ENCODE measurements around the gene TCF7L1. TPM values are rescaled to one million over a fixed set of nuclear protein-coding genes. Genes with fewer than 3 reads are reported as not detected.

TCF7L1 gene
- total RNA-seq, 4 donors from 2014 or later: 0.55 to 3.0 (median 1.8) TPM

DNA sequence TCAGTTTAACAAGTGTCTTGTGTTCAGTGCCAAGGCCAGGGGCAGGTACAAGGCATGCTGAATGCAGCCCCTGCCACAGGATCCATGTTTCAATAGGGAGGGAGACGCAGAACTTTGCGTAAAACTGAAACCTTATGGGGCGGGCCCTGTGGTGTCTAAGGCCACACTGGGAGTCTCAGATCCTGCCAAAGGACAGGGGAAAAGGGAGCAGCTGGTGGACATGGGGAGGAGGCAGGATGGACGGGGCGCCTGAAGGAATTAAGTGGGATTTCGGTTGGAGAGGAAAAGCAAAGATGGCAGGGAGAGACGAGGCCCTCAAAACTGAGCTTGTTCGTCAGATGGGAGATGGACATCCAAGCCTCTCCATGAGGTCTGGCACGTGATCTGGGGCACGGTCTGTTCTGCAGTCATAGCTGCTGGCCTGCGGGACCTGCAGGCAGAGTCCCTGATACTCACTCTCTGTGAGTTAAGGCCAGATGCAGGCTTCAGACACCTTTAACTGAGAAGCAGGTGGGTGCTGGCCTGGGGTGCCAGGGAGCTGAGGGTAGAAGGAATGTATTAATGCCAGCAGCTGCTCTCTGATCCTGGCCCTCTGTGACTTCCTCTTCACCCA lies 48.8 kb downstream of the TCF7L1 start:
- no peaks in the 10 kb centered on the region for H3K36me3 ChIP-seq
- no peak overlapping the region for H3K4me3 ChIP-seq
- H3K27me3 ChIP-seq: no peaks in the 10 kb centered on the region
- no peaks in the 10 kb centered on the region for H3K9me3 ChIP-seq
- TF ChIP-seq POLR2AphosphoS5 (IDR thresholded peaks at IDR 0.05): no peak
- no peak for TF ChIP-seq POLR2A (IDR thresholded peaks at IDR 0.05)
- no peak for TF ChIP-seq CTCF (IDR thresholded peaks at IDR 0.05)
- no peak for TF ChIP-seq EP300 (IDR thresholded peaks at IDR 0.05)
- DNase-seq (ENCODE audit: low spot score in 2 of 2): peak in 1 of 2 donors; percentile 43
- peaks cover 25% of the 10 kb centered on the region for H3K4me1 ChIP-seq
- 91% methylated on average over 11 of the region's 11 CpGs for WGBS
- no peak overlapping the region for H3K27ac ChIP-seq

DNA sequence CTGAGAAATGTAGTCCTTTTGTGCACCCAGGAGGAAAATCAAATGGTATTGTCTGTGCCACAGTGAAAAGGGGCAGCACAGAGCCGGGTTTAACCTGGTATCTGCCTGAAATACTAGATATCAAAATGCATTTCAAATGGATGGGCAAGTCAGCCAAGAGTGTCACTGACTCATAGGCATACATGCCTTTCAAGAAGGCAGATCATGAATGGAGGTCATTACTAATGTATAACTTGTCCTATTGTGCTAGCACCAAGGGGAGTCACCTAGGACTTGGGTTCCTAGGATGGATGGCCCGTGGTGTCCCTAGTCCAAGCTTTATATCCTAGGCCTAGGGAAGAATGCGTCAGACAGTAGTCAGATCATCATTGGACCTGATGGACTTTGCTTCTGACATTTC lies 49.9 kb downstream of the TCF7L1 start:
- Histone ChIP-seq H3K9me3 (no peaks in the 10 kb centered on the region), H3K4me1 (peaks cover 25% of the 10 kb centered on the region), H3K4me3 (no peak overlapping the region), H3K27ac (no peak overlapping the region), H3K27me3 (no peaks in the 10 kb centered on the region), H3K36me3 (no peaks in the 10 kb centered on the region)
- no peak for TF ChIP-seq POLR2AphosphoS5 (IDR thresholded peaks at IDR 0.05)
- TF ChIP-seq EP300 (IDR thresholded peaks at IDR 0.05): no peak
- TF ChIP-seq CTCF (IDR thresholded peaks at IDR 0.05): no peak
- no peak for TF ChIP-seq POLR2A (IDR thresholded peaks at IDR 0.05)
- peak in 1 of 2 donors; percentile 4 for DNase-seq (ENCODE audit: low spot score in 2 of 2)
- 98% methylated on average over 3 of the region's 3 CpGs for WGBS

DNA sequence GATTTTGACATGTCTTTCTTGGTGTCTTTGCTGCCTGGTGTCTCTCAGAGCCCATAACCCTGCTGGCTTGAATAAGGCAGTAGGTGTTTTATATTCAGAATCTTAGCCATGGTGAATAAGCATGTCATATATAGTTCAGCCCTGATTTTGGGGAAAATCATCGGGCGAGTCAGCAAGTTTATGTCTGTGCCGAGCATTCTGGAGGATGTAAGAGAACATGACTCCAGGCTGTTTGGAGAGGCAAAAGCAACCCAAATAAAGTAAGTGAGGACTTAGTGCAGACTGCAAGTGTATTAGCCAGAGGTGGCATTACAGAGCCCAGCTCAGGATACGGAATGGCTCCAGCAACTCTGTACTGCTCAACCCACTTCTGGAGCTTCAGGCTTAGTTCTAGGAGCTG lies 50.3 kb downstream of the TCF7L1 start:
- TF ChIP-seq CTCF (IDR thresholded peaks at IDR 0.05) (no peak), POLR2AphosphoS5 (IDR thresholded peaks at IDR 0.05) (no peak), POLR2A (IDR thresholded peaks at IDR 0.05) (no peak), EP300 (IDR thresholded peaks at IDR 0.05) (no peak)
- peak in 1 of 2 donors; percentile 2 for DNase-seq (ENCODE audit: low spot score in 2 of 2)
- Histone ChIP-seq H3K27ac (no peak overlapping the region), H3K4me3 (no peak overlapping the region), H3K9me3 (no peaks in the 10 kb centered on the region), H3K36me3 (no peaks in the 10 kb centered on the region), H3K4me1 (peaks cover 26% of the 10 kb centered on the region), H3K27me3 (no peaks in the 10 kb centered on the region)
- WGBS: 85% methylated on average over 4 of the region's 4 CpGs

DNA sequence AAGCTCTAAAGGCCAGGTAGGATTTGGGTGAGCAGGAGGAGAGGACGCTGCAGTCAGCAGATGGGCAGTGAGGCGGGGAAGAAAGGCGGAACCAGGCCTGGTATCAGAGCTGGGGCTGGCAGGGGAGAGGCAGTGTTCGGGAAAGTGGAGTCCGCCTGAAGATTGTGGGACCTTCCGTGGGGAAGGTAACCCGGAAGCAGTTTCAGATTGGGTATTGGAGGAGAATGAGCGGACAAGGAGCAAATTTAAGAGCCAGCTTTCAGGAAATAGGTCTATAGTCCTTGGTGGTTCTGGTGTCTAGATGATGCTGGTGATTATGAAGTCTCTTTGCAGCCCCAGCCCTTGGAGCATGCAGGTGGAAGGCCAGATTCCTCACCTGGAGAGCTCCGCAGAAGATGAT lies 51.0 kb downstream of the TCF7L1 start:
- no peaks in the 10 kb centered on the region for H3K9me3 ChIP-seq
- no peaks in the 10 kb centered on the region for H3K27me3 ChIP-seq
- H3K4me3 ChIP-seq: no peak overlapping the region
- no peak overlapping the region for H3K27ac ChIP-seq
- DNase-seq (ENCODE audit: low spot score in 2 of 2): peak in 1 of 2 donors; percentile 45
- H3K36me3 ChIP-seq: no peaks in the 10 kb centered on the region
- TF ChIP-seq POLR2A (IDR thresholded peaks at IDR 0.05): no peak
- TF ChIP-seq POLR2AphosphoS5 (IDR thresholded peaks at IDR 0.05): no peak
- TF ChIP-seq EP300 (IDR thresholded peaks at IDR 0.05): no peak
- no peak for TF ChIP-seq CTCF (IDR thresholded peaks at IDR 0.05)
- 93% methylated on average over 9 of the region's 9 CpGs for WGBS
- peaks cover 28% of the 10 kb centered on the region for H3K4me1 ChIP-seq

GRCh38 chr2:85184990-85185389 lies 51.8 kb downstream of the TCF7L1 start:
- no peaks in the 10 kb centered on the region for H3K36me3 ChIP-seq
- no peak for DNase-seq (ENCODE audit: low spot score in 2 of 2)
- H3K9me3 ChIP-seq: no peaks in the 10 kb centered on the region
- H3K27ac ChIP-seq: no peak overlapping the region
- WGBS: 93% methylated on average over 6 of the region's 6 CpGs
- H3K4me1 ChIP-seq: peaks cover 22% of the 10 kb centered on the region
- H3K4me3 ChIP-seq: no peak overlapping the region
- TF ChIP-seq POLR2A (IDR thresholded peaks at IDR 0.05) (no peak), CTCF (IDR thresholded peaks at IDR 0.05) (no peak), EP300 (IDR thresholded peaks at IDR 0.05) (no peak), POLR2AphosphoS5 (IDR thresholded peaks at IDR 0.05) (no peak)
- H3K27me3 ChIP-seq: no peaks in the 10 kb centered on the region

Data from suprapubic skin (tissue), 4 donors.